A673 (cell line): ENCODE results near the gene SLC7A10. TPM values are rescaled to one million over a fixed set of nuclear protein-coding genes. Genes with fewer than 3 reads are reported as not detected.
A peak's percentile ranks its signal among the peaks of the same experiment; 100 is the strongest.

Experiments
- BruUV-seq: library from RNA; stranded (reverse); fragments of 400-500 nt; replicated peaks from 2 replicates; lab custom pipeline; 2021; lab: Mats Ljungman, UMichigan
- CTCF ChIA-PET: fragments of 300-600 bp; sonication (Branson Sonifier 250); formaldehyde crosslinking; loops from one replicate; lab custom pipeline; 2022; ENCODE audit warnings: antibody characterized with exemption; lab: Charles Lee
- POLR2A ChIA-PET: fragments of 300-600 bp; sonication (Branson Sonifier 250); formaldehyde crosslinking; loops from one replicate; lab custom pipeline; 2022; ENCODE audit warnings: antibody characterized with exemption; ENCODE audit not compliant: low non-redundant PET; lab: Charles Lee
- DNase-seq: peaks from one replicate; pipeline ENCODE4 v3.0.0-alpha.2; 2015; ENCODE audit warnings: low spot score
- H3K27ac ChIP-seq: fragments of 200-600 bp; sonication (generic); 2 replicates; pipeline ENCODE4 v1.5.1; 2016; ENCODE audit warnings: mixed run types, low read depth, mild to moderate bottlenecking, mixed read lengths, antibody characterized with exemption, low read length; ENCODE audit not compliant: poor library complexity, severe bottlenecking
- H3K27me3 ChIP-seq: fragments of 200-600 bp; sonication (generic); replicated peaks from 2 replicates; pipeline ENCODE4 v1.6.1; 2017; ENCODE audit warnings: mixed run types, low read depth, mild to moderate bottlenecking, mixed read lengths, antibody characterized with exemption, low read length; ENCODE audit not compliant: insufficient read depth, poor library complexity
- H3K36me3 ChIP-seq: fragments of 200-600 bp; sonication (generic); 2 replicates; pipeline ENCODE4 v1.6.1; 2016; ENCODE audit warnings: mixed run types, mild to moderate bottlenecking, mixed read lengths, antibody characterized with exemption, low read length; ENCODE audit not compliant: insufficient read depth, poor library complexity, severe bottlenecking
- H3K4me1 ChIP-seq: fragments of 200-600 bp; sonication (generic); 2 replicates; pipeline ENCODE4 v1.6.1; 2017; ENCODE audit warnings: mixed run types, mild to moderate bottlenecking, mixed read lengths, antibody characterized with exemption, low read length; ENCODE audit not compliant: insufficient read depth, poor library complexity, severe bottlenecking
- H3K4me3 ChIP-seq: fragments of 200-600 bp; sonication (generic); 2 replicates; pipeline ENCODE4 v1.5.1; 2016; ENCODE audit warnings: low read depth, mixed run types, mild to moderate bottlenecking, mixed read lengths, low read length; ENCODE audit not compliant: poor library complexity, severe bottlenecking
- H3K9me3 ChIP-seq: fragments of 200-600 bp; sonication (generic); 2 replicates; pipeline ENCODE4 v1.6.1; 2016; ENCODE audit warnings: mixed run types, low read depth, mild to moderate bottlenecking, mixed read lengths, antibody characterized with exemption, low read length; ENCODE audit not compliant: poor library complexity, severe bottlenecking
- CTCF ChIP-seq: fragments of 300-800, 200-600 bp; sonication (generic); conservative IDR thresholded peaks from 2 replicates; pipeline ENCODE4 v1.5.1; 2017; ENCODE audit warnings: low read depth, mild to moderate bottlenecking, antibody characterized with exemption, low read length, moderate library complexity, mixed read lengths
- EZH2 ChIP-seq: fragments of 200-600 bp; sonication (generic); IDR thresholded peaks from 2 replicates; pipeline ENCODE4 v1.6.1; 2017; ENCODE audit warnings: borderline replicate concordance, low read depth, mild to moderate bottlenecking, mixed read lengths, antibody characterized with exemption, low read length; ENCODE audit not compliant: poor library complexity, severe bottlenecking
- intact Hi-C: fragments of 100-400 bp; cut with micrococcal nuclease; formaldehyde crosslinking; loops from one replicate; pipeline ENCODE4 v1.10.0; 2022; ENCODE audit not compliant: unreplicated experiment
- total RNA-seq: library from RNA; stranded (reverse); gene quantifications from 2 replicates; pipeline ENCODE4 v1.2.3, GENCODE V29; 2021

The SLC7A10 gene
- total RNA-seq, 1 experiment from 2014 or later = 0.17 TPM

GRCh38 chr19:33227870-33228599 lies 2.4 kb upstream of the SLC7A10 start:
- intact Hi-C loops = no loop called here
- Histone ChIP-seq H3K36me3 (no peaks in the 10 kb centered on the region), H3K9me3 (peaks cover 19% of the 10 kb centered on the region), H3K4me1 (no peaks in the 10 kb centered on the region), H3K27ac (no peak overlapping the region), H3K4me3 (no peak overlapping the region), H3K27me3 (peaks cover 52% of the 10 kb centered on the region)
- ChIA-PET POLR2A (no interaction called here), CTCF (no interaction called here)
- no TSS peak for BruUV-seq
- DNase-seq = no peak
- no peak for TF ChIP-seq CTCF
- TF ChIP-seq EZH2 = no peak

- no peak for DNase-seq
- Histone ChIP-seq H3K36me3 (no peaks in the 10 kb centered on the region), H3K4me1 (no peaks in the 10 kb centered on the region), H3K9me3 (peaks cover 19% of the 10 kb centered on the region), H3K27me3 (peaks cover 52% of the 10 kb centered on the region), H3K27ac (no peak overlapping the region), H3K4me3 (no peak overlapping the region)
- no TSS peak for BruUV-seq
- intact Hi-C loops = no loop called here
- CTCF ChIA-PET = no interaction called here
- POLR2A ChIA-PET = no interaction called here
- no peak for TF ChIP-seq CTCF
- no peak for TF ChIP-seq EZH2
Measured at GRCh38 chr19:33227242-33227650, 1.6 kb upstream of the SLC7A10 start.

GRCh38 chr19:33226550-33227241 lies 1.0 kb upstream of the SLC7A10 start:
- H3K9me3 ChIP-seq = peaks cover 19% of the 10 kb centered on the region
- no peaks in the 10 kb centered on the region for H3K36me3 ChIP-seq
- CTCF ChIA-PET = interaction anchor here (1.0 kb wide), 1 partner anchor 9 kb away, joined by 4 read pairs; no protein-coding TSS in a partner anchor
- H3K27ac ChIP-seq = no peak overlapping the region
- peak overlapping the region; percentile 10 for H3K4me3 ChIP-seq
- intact Hi-C loops = no loop called here
- POLR2A ChIA-PET = no interaction called here
- DNase-seq = peak; percentile 43
- H3K27me3 ChIP-seq = peaks cover 52% of the 10 kb centered on the region
- BruUV-seq = no TSS peak
- TF ChIP-seq CTCF (no peak), EZH2 (no peak)
- no peaks in the 10 kb centered on the region for H3K4me1 ChIP-seq
